Pancreas (tissue), 10 donors: Measurements from ENCODE around the gene HGD. TPM values are rescaled to one million over a fixed set of nuclear protein-coding genes. Genes with fewer than 3 reads are reported as not detected.
"Not testable (repeated sequence)": the region's sequence is repeated elsewhere in the genome, so short reads cannot be mapped to it uniquely, and the experiment has no call there.

Experiments used
- ATAC-seq, 4 donors: fragments of 200-7000 bp; cut with Tn5 transposase; one replicate each; pipeline versions ENCODE4 v1.8.0 to v1.9.1; 2020; ENCODE audit warnings: mild to moderate bottlenecking in 4 of 4, moderate library complexity in 4 of 4
- DNase-seq, 6 donors: peaks; one replicate each; pipeline ENCODE4 v3.0.0-alpha.2; 2020
- FAIRE-seq: peaks from 2 replicates; lab custom pipeline; 2012; peaks lifted over from hg19 to GRCh38; lab: Jason Lieb, UNC
- H3K27ac ChIP-seq, 4 donors: fragments of 200-600 bp; sonication (generic); 1 replicate in 3 of 4; 2 replicates in 1 of 4; pipeline versions ENCODE4 v1.5.0 to v1.8.0; 2020
- H3K27me3 ChIP-seq, 4 donors: fragments of 200-600 bp; one replicate each; pipeline ENCODE4 v1.8.0; 2021
- H3K36me3 ChIP-seq, 3 donors: fragments of 200-600 bp; sonication (generic) in 1 of 3; one replicate each; pipeline versions ENCODE4 v1.5.0 to v1.8.0; 2020 to 2021
- H3K4me1 ChIP-seq, 3 donors: fragments of 200-600 bp; one replicate each; pipeline ENCODE4 v1.8.0; 2021
- H3K4me3 ChIP-seq, 4 donors: fragments of 200-600 bp; sonication (generic) in 2 of 4; one replicate each; pipeline versions ENCODE4 v1.5.0 to v1.8.0; 2020 to 2021
- H3K9me3 ChIP-seq, 4 donors: fragments of 200-600 bp; one replicate each; pipeline ENCODE4 v1.8.0; 2021
- WGBS, 2 donors: extraction: QIAGEN DNeasy Blood & Tissue Kit; methylation state at CpG; one replicate each; pipeline ENCODE4 v1.1.7; 2013; 5-methylcytosine and 5-hydroxymethylcytosine counted together
- intact Hi-C, 3 donors: fragments of 100-400 bp; cut with DNase I; formaldehyde crosslinking; loops; one replicate each; pipeline versions ENCODE4 v1.11.1 to v1.14.2; 2022
- polyA plus RNA-seq, 2 donors: library from polyadenylated mRNA; stranded (reverse); fragments of 200-250 nt; gene quantifications; one replicate each; pipeline ENCODE4 v1.2.3, GENCODE V29; 2013
- total RNA-seq, 6 donors: library from RNA; stranded (reverse); fragmentation: NEBNext Ultra II Directional in 4 of 6; extraction: Animal tissue kit (Norgen Biotek cat#: 25700) in 4 of 6; gene quantifications; one replicate each; pipeline versions ENCODE4 v1.2.1 to v1.2.4, GENCODE V29; 2021 to 2023
- TF ChIP-seq, protein P1 (sequence below), 4 donors: fragments of 200-600 bp; sonication (generic) in 3 of 4; IDR thresholded peaks; one replicate each; pipeline versions ENCODE4 v1.5.0 to v1.8.0; 2021; ENCODE audit warnings: antibody characterized with exemption in 4 of 4
- donor health status: healthy with polysubstance abuse.
- donor health status: DM: no; HTN: no; CAD: no; lungs with moderate emphysema.
- donor health status: DM: no; HTN: no; CAD: no.
- donor health status: control.
- donor health status: control.
- donor health status: Bipolar disorder and iron deficiency.
- donor health status: DM: yes; HTN: yes; CAD: no.
- donor health status: DM: no; HTN: no; CAD: no.
- donor health status: DM: no; HTN: no; CAD: no.
- donor health status: DM: yes; HTN: yes; CAD: no.

Gene HGD
- total and polyA plus RNA-seq, 8 donors = 9.7 to 27.7 (median 16.0) TPM

DNA sequence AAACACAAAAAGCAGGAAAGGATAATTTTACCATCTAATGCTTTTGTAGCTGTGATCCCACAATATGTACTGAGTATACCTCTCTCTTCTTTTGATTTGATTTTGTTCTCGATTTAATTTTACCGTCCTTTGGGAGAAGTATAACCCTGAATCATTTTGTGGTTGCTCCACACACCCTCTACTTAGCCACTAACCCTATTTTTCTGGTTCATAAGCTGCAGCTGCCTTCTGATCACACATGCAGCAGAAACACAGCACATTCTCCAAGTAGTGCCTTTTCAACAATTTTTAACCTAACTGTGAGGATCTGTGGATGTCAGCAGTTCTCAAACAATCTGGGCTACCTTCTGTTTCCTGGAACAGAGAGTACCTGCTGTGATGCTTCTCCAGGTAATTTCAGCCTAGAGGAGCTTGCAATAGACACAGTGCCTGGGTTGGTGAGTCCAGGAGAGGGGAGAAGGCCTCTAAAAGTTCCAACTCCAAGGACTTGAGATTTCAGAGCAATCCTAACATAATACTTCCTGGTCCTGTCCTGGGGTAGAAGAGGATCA lies 40.3 kb downstream of the HGD start:
- intact Hi-C loops = no loop called here
- H3K36me3 ChIP-seq = peaks cover 0 to 30% (median 0%) of the 10 kb centered on the region in 3 donors
- FAIRE-seq (no peak), ATAC-seq (no peak), DNase-seq (no peak)
- H3K4me3 ChIP-seq = no peak overlapping the region
- no peaks in the 10 kb centered on the region for H3K4me1 ChIP-seq
- H3K27me3 ChIP-seq = no peaks in the 10 kb centered on the region
- H3K9me3 ChIP-seq = no peaks in the 10 kb centered on the region
- WGBS, 2 donors = 93 to 96% methylated on average over 2 of the region's 2 CpGs
- H3K27ac ChIP-seq = no peak overlapping the region
- TF ChIP-seq, protein P1, sequence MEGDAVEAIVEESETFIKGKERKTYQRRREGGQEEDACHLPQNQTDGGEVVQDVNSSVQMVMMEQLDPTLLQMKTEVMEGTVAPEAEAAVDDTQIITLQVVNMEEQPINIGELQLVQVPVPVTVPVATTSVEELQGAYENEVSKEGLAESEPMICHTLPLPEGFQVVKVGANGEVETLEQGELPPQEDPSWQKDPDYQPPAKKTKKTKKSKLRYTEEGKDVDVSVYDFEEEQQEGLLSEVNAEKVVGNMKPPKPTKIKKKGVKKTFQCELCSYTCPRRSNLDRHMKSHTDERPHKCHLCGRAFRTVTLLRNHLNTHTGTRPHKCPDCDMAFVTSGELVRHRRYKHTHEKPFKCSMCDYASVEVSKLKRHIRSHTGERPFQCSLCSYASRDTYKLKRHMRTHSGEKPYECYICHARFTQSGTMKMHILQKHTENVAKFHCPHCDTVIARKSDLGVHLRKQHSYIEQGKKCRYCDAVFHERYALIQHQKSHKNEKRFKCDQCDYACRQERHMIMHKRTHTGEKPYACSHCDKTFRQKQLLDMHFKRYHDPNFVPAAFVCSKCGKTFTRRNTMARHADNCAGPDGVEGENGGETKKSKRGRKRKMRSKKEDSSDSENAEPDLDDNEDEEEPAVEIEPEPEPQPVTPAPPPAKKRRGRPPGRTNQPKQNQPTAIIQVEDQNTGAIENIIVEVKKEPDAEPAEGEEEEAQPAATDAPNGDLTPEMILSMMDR (IDR thresholded peaks at IDR 0.05) = no peak

DNA sequence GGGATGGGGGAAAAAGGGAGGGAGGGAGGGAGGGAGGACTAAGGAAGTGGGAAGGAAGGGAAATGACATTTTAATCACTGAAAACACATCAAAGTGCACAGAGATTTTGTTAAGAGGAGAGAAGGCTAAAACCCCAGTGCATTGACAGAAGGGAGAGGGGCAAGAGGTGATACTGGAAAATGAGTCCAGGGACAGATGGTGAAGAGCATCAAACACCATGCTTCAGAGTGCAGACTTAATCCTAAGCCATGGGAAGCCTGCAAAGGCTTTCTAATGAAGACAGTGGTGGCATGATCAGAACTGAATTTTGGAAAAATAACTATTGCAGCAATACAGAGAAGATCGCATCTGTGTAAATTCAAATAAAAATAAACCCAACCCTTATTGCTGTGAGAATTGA lies 41.8 kb downstream of the HGD start:
- Histone ChIP-seq H3K9me3 (no peaks in the 10 kb centered on the region), H3K36me3 (peaks cover 0 to 19% (median 0%) of the 10 kb centered on the region in 3 donors), H3K27me3 (no peaks in the 10 kb centered on the region), H3K27ac (no peak overlapping the region), H3K4me3 (no peak overlapping the region), H3K4me1 (no peaks in the 10 kb centered on the region)
- intact Hi-C loops = no loop called here
- FAIRE-seq (no peak), DNase-seq (no peak), ATAC-seq (no peak)
- TF ChIP-seq, protein P1 (IDR thresholded peaks at IDR 0.05) = no peak
- WGBS, 2 donors = 91 to 95% methylated on average over 1 of the region's 1 CpG

DNA sequence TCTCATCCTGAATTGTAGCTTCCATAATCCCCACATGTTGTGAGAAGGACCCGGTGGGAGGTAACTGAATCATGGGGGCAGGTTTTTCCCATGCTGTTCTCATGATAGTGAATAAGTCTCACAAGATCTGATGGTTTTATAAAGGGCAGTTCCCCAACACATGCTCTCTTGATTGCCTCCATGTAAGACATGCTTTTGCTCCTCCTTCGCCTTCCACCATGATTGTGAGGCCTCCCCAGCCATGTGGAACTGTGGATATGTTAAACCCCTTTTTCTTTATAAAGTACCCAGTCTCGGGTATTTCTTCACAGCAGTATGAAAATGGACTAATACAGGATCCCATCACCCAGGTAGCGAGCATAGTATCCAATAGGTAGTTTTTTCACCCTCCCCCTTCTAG lies 43.2 kb downstream of the HGD start:
- ATAC-seq, FAIRE-seq, H3K4me1 ChIP-seq, H3K9me3 ChIP-seq, H3K27ac ChIP-seq, DNase-seq, H3K27me3 ChIP-seq, intact Hi-C loops, H3K4me3 ChIP-seq: not testable (repeated sequence)
- peaks cover 0 to 13% (median 0%) of the 10 kb centered on the region in 3 donors for H3K36me3 ChIP-seq
- 95 to 99% methylated on average over 4 of the region's 4 CpGs for WGBS, 2 donors

DNA sequence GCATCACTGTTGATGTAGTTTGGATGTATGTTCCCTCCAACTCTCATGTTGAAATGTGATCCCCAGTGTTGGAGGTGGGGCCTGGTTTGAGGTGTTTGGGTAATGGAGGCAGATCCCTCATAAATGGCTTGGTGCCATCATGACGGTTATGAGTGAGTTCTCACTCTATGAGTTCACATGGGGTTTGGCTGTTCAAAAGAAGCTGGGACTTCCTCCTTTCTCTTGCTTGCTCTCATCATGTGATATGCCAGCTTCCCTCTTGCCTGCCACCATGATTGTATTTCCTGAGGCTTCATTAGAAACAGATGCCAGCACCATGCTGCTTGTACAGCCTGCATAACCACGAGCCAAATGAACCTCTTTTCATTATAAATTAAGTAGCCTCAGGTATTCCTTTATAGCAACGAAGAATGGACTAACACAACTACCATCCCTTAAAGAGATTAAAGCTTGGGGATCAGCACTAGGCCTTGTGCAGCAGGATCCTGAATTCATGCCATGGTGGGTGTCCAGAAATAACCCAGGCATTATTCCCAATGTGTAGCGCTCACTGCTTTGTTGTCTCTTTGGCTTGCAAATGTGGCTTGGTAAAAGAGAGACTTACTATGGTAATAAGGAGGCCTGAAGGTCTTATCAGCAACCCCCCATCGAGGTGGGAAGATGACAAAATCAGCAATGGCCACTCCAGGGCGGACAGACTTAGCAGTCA lies 44.0 kb downstream of the HGD start:
- TF ChIP-seq, protein P1 (IDR thresholded peaks at IDR 0.05) = no peak
- WGBS, 2 donors = 88 to 93% methylated on average over 6 of the region's 6 CpGs
- H3K27ac ChIP-seq = no peak overlapping the region
- DNase-seq (no peak), ATAC-seq (no peak), FAIRE-seq (no peak)
- H3K4me3 ChIP-seq = no peak overlapping the region
- no peaks in the 10 kb centered on the region for H3K27me3 ChIP-seq
- H3K4me1 ChIP-seq = no peaks in the 10 kb centered on the region
- H3K9me3 ChIP-seq = no peaks in the 10 kb centered on the region
- peaks cover 0 to 14% (median 0%) of the 10 kb centered on the region in 3 donors for H3K36me3 ChIP-seq
- intact Hi-C loops = no loop called here

DNA sequence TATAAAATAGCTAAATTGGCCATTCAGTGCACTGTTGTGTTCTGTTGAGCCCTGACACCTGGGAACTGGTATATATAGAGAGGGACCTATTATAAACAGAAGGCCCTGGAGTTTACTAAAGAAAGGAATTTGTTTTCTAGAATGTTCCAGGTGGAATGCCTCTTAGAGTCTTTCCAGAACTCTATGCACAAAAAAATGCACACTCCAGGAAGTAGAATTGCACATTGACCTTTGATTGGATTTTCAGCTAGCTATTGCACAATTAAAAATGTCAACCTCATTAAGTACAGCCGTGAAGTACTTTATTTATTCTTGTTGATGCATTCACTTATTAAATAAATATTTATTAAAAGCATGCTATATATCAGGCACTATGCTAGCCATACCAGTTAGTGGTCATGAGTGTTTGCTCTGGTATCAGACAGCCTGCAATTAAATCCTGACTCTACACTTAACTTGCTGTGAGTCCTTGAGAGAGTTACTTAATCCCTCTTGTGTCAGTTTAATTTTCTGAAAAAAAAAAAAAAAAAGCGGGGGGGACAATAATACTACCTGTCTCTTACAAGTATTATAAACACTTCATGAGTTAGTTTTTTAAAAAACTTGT lies 45.1 kb downstream of the HGD start:
- TF ChIP-seq, protein P1 (IDR thresholded peaks at IDR 0.05) = no peak

More for the DNA sequence above, 45.1 kb downstream of the HGD start:
- intact Hi-C loops = no loop called here
- H3K27ac ChIP-seq = no peak overlapping the region
- 45 to 49% methylated on average over 2 of the region's 2 CpGs for WGBS, 2 donors
- no peak overlapping the region for H3K4me3 ChIP-seq
- DNase-seq (no peak), FAIRE-seq (no peak), ATAC-seq (no peak)
- peaks cover 0 to 17% (median 0%) of the 10 kb centered on the region in 3 donors for H3K36me3 ChIP-seq
- H3K27me3 ChIP-seq = no peaks in the 10 kb centered on the region
- H3K4me1 ChIP-seq = no peaks in the 10 kb centered on the region
- H3K9me3 ChIP-seq = no peaks in the 10 kb centered on the region
